HG02588 (cell line): ENCODE data around the gene NDUFB2.
"Not testable (repeated sequence)": the region's sequence is repeated elsewhere in the genome, so short reads cannot be mapped to it uniquely, and the experiment has no call there.

Source experiments
- ATAC-seq: cut with Tn5 transposase; IDR thresholded peaks from one replicate; pipeline ENCODE4 v1.9.1; 2021; ENCODE audit warnings: mild to moderate bottlenecking, moderate library complexity; ENCODE audit not compliant: unreplicated experiment

Gene NDUFB2

DNA sequence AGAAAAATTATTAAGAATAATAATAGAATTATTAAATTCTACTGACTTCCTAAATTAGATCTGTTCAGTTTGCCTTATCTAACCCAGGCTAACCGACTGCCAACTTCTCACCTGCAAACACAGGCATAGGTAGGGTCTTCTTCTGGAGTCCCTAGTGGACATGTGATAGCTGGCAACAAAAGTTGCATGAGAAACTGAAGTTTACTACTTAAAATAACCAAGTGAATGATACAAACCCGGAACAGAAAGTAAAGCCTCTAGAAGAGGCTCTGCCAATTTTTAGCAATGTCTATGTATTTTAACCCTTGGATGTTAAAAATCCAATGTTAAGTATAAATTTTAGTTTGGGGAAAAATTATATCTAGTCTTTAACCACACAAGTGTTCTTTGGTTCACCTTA, 37.6 kb downstream of the NDUFB2 start:
- ATAC-seq = no peak

DNA sequence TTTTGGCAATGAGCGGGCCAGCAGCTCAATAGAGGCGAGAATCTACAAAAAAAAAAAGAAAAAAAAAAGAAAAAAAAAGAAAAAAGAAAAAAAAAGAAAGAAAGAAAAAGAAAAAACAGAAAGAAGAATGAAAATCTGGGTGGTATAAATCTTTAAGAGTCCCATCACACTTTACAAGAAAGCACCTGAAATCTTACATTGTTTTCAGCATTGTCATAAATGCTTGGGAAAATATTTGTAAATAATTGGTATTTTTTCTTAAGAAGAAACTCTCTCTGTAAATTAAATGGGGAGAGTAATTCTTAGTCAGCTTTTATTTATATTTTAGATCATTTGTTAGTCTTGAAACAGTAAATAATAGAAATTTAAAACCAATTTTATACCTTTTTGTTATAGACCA, 38.2 kb downstream of the NDUFB2 start:
- no peak for ATAC-seq

DNA sequence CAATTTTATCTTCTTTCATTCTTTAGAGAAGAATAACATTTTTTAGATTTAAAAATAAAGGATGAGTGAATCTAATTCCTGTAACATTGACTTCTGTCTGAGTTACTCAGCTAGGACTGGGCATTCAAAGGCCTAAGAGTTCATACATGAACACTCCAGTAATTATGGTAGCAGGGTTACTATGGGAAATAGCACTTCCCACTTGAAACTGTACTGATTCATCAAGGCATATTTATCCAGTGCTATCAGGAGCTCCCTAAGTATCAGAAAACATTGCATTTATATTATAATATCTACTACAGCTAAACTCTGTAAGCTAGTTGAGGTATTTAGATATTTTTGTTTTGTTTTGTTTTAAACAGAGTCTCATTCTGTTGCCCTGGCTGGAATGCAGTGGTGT, 41.8 kb downstream of the NDUFB2 start:
- no peak for ATAC-seq

DNA sequence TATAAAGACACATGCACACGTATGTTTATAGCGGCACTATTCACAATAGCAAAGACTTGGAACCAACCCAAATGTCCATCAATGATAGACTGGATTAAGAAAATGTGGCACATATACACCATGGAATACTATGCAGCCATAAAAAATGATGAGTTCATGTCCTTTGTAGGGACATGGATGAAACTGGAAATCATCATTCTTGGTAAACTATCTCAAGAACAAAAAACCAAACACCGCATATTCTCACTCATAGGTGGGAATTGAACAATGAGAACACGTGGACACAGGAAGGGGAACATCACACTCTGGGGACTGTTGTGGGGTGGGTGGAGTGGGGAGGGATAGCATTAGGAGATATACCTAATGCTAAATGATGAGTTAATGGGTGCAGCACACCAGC, 46.7 kb downstream of the NDUFB2 start:
- ATAC-seq = not testable (repeated sequence)

DNA sequence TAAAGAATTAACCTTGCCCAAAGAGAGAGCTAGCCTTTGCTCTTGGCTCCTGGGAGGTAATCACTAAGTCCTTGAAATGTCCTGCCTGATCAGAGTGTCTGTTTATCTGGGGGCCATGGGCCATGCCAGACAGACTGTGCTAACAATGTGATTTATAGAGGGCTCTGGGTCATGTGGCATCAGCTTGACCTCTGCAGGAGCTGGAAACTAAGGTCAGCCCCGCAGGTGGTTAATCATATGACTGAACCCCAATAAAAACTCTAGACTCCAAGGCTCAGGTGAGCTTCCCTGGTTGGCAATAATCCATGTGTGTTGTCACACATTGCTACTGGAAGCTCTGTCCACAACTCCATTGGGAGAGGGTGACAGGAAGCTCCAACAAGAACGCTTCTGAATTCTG, 47.5 kb downstream of the NDUFB2 start:
- no peak for ATAC-seq

DNA sequence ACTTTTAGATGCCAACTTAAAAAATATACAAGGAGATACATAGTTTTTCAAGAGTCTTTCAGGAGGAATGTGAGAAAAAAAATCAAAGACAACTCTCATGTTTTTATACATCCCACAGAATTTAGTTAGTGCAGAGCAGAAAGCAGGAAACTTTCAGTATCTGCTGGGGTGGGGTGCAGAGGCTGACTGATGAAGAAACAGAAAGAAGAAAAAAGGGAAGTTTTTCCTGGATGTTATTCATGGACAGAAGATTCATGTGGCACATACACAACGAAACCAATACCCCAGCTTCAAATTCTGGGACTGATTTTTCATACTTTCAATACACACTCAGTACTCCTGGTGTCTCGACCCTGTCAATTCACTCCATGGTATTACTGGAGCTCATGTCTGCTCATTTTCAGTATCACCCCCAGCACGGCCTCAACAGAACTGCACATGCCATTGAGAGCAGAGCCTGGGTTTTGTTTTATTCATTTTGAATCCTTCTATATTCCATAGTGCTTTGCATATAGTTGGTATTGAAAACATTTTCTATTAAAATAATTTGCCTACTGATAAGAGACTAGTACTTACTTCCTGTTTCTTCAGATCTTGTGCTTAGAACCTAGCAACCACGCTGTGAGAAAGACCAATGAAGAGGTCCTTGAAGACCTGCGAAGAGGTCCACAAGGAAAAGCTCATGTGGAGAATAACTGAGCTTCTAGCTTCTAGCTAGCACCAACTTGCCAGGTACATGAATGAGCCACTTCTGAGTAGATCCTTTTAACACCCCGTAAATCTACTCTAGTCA, 49.0 kb downstream of the NDUFB2 start:
- no peak for ATAC-seq

DNA sequence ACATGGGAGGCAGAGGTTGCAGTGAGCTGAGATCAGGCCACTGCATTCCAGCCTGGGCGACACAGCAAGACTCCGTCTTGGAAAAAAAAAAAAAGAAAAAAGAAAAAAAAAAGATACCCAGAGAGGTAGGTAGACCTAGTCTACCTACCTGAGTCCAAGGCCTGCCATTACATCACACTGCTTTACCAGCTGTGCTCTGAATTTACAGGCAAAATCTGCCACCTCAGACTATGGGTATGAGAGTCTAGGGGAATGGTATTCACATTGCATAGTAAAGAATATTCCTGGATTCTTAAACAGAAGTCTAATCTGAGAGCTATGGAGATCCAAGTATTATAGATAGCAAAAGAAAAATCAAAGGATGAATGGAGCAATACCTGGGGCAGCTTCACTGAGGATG, 50.2 kb downstream of the NDUFB2 start:
- ATAC-seq = no peak

DNA sequence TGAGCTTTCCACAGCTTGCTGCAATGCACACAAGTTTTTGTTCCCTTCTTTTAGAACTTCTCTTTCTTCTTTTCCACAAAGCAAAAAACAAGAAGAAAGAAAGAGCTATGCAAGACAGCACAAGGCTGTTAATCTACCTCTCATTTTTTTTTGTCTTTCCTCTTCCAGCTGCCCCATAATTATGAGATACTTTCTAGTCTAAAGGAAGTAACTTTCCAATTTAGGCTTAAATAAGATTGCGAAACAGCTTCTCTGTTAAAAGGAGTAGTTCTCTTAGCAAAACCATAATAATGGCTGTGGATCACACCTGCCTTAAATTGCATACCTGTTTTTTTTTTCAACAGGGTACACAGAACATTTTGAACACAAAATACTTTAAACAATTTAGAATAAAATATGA, 56.0 kb downstream of the NDUFB2 start:
- ATAC-seq = no peak

DNA sequence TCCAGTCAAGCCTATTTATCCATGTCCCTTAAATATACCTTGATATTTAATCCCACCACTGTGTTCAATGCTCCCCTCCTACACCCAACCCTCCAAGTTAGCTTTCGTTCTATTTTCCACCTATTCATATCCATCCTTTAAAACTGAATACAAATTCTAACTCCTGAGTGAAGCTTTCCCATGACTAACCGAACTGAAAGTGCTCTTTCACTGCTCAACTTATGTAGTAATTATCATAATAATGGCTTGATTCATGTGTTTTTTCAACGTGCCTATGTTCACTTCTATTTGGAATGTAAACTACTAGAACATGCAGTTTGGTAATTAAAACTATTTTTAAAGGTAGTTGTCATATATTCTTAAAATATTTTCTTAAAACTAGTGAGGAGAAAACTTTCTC, 58.0 kb downstream of the NDUFB2 start:
- no peak for ATAC-seq
